ENCODE results near the gene TRIM67.

The TRIM67 gene

DNA sequence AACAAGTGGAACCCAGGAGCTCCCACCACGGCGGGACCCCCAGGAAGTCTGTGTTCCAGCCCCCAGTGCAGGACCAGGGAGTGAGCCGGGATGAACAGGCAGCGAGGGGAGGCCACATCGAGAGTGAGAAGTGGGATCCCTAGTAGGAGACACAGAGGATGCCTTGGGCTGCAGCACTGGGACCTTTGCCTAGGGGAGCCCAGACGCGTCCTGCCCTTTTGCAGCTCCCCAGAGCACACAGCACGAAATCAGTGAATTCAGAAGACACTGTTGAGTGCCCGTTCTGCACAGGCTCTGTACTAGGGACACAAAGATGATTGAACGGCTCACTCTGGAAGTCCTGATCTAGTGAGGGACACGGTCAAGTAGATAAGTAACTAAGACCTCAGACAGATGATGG is 23.5 kb downstream of the TRIM67 start:
- FAIRE-seq = no peak

DNA sequence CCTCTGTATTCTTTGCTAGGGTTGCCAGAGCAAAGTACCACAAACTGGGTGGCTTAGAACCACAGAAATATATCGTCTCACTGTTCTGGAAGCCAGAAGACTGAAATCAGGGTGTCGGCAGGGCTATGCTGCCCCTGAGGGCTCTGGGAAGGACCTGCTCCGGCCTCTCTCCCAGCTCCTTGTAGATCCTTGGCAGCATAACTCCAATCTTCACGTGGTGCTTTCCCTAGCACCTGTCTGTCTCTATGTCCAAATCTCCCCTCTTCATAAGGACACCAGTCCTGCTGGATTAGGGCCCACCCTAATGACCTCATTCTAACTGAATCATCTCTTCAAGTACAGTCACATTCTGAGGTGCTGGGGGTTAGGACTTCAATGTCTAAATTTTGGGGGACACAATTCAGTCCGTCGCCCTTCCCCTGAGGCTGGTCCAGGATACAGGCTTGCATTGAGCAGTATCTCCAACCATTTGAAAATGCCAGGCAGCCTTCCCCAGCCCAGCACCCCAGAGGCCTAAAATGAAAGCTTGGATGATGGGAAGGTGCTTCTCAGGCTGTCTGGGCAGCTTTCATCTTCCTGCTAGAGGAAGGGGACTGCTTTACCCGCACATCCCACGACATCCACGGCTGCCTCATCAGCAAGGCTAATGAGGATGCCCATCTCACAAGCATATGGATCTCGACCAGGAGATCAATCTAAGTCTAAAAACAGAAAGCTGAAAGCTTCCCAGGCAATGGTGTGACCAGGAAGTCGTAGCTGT is 24.7 kb downstream of the TRIM67 start:
- no peak for FAIRE-seq

- no peak for FAIRE-seq
These were observed 25.7 kb downstream of the TRIM67 start for GRCh38 chr1:231187571-231187970.

DNA sequence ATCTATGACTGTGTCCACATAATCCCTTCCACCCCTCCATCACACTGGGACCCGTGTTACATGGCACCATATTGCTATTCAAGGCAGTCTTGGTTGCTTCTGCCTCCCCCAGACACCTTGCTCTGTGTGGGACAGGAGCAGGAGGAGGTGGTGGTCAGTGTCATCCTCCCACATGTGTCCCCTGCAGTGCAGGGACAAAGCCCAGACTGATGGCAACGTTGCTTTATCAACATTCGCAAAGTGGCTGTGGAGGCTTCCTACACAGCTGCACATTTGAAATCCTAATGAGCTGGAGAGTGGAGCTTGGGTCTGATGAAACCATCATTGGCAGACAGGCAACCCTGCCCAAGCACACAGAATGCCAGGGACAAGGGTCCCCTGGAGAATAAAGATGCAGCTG is 26.2 kb downstream of the TRIM67 start:
- FAIRE-seq = no peak

DNA sequence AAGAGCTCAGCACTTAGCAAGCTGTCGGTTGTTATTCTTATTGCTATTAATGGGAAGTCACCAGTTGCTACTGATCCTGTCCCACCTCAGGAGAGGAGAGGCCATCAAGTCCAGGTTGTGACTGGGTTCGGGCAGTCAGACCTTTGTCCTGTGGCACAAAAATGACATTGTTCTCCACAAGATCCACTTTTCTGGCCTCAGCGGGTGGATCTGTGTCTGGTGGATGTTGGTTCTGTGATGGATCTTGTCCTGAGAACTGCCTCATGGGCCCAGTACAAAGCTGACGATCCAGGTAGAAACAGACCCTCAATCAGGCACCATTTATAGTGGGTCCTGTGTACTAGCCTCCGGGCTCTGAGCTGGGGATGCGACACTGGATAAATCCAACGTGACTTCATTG is 26.9 kb downstream of the TRIM67 start:
- FAIRE-seq = no peak

DNA sequence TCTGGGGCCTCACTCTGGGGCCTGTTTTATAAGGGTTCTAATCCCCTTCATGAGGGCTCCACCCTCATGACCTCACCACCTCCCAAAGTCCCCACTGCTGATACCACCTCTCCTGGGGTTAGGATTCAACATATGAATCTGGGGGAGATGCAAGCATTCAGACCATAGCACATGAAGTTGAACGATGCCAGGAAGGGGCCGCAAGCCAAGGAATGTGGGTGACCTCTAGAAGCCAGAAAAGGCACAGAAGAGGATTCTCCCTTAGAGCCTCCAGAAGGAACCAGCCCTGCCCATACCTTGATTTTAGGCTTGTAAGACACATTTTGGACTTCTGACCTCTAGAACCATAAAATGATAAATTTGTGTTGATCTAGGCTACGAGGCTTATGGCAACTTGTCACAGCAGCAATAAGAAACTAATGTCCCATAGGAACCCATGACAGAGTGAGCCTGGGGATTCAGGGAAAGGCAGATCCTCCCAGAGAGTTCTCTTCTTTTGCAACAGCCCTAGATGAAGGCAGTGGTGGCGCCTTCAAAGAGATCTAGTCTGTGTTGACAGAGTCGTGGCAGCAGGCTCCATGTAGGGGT is 27.9 kb downstream of the TRIM67 start:
- no peak for FAIRE-seq

DNA sequence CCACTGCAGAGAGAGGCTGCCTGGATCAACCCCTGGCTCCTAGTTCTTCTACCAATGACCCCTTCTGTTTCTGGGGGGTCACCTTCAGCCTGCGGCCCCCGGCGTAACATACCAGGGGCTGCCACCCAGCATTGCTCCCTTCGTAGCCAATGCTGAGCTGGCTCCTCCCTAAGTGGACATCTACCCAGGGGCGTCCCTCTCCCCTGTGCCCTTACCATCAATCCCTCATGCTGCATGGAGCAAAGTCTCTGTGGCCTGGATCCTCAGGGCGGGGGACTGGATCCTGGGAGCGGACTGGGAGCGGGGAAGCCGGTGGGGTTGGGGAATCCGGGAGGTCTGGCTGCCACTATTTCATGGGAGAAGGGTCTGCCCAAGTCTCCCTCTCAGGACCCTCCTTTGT is 28.6 kb downstream of the TRIM67 start:
- no peak for FAIRE-seq

- FAIRE-seq = no peak
These were observed 30.8 kb downstream of the TRIM67 start for GRCh38 chr1:231192620-231193163.

GRCh38 chr1:231193710-231194340 is 32.0 kb downstream of the TRIM67 start:
- no peak for FAIRE-seq

GRCh38 chr1:231194476-231194842 is 32.6 kb downstream of the TRIM67 start:
- FAIRE-seq = no peak

DNA sequence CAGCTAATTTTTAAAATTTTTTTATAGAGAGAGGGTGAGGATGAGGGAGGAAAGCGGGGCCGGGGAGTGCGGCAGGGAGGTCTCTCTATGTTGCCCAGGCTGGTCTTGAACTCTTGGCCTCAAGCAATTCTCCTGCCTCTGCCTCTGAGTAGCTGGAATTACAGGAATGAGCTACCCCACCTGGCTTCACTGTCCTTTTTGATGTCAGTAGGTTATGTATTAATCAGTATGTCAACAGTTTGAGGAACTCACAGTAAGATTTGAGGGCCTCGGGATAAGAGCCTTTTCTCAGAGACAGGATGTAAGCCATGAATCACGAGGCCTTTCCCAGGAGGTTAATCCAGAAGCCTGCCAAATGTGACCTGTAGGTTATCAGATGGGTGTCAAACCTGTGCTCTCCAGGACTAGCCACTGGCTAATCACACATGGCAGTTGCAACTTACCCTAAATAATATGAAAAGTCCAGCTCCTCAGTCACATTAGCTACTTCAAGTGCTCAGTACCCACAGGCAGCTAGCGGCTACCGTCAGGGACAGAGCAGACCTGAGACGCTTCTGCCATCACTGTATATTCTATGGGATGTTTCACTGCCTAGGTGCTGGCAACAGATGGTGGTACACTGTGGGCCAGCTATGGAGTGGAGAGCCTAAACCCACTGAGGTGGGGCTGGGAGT is 33.1 kb downstream of the TRIM67 start:
- FAIRE-seq = no peak

- FAIRE-seq = no peak
These were observed 34.4 kb downstream of the TRIM67 start for GRCh38 chr1:231196307-231196706.

GRCh38 chr1:231196728-231197127 is 34.9 kb downstream of the TRIM67 start:
- no peak for FAIRE-seq

DNA sequence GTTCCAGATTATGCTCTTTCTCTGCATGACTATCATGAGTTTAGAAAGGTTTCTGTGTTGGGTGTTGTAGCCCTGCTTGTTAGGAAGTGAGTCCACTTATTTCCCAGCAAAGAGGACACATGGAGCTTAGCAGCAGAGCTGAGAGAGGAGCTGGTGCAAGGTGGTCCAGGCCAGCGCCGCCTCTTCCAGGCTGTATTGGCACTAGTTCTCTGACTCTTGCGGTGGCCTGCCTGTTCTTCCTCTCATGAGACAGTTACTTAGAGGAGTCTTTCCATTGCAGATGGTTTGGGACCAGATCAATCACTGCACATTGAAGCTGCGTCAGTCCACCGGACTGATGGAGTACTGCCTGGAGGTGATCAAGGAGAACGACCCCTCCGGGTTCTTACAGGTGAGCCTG is 38.0 kb downstream of the TRIM67 start:
- no peak for FAIRE-seq

DNA sequence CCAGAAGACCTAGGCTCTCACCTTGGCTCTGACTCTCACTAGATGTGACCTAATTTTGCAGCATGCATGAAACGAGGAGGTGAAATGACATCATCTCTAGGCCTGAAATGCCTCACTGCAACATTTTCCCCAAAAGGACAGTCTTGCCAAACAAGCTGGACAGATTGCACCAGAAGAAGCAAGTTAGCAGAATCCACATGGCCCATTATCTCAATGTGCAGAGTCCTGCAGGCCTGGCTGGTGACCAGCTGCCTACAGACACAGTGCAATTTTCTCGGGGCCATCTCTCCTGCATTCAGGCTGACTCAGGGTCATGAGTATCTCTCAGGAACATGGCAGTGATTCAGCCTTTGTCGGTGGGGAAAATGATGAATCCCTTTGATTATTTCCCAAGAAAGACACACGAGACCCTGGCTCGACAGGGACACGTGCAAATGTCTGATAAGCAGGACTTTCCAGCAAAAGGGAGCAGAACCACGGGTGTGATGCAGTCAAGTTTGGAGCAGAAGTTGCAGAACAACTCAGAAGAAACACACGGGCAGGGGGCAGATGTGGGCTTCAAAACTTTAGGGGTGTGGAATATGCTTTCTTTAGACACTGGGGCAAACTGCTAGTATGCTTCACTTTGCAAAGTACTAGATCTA is 38.7 kb downstream of the TRIM67 start:
- FAIRE-seq = no peak

DNA sequence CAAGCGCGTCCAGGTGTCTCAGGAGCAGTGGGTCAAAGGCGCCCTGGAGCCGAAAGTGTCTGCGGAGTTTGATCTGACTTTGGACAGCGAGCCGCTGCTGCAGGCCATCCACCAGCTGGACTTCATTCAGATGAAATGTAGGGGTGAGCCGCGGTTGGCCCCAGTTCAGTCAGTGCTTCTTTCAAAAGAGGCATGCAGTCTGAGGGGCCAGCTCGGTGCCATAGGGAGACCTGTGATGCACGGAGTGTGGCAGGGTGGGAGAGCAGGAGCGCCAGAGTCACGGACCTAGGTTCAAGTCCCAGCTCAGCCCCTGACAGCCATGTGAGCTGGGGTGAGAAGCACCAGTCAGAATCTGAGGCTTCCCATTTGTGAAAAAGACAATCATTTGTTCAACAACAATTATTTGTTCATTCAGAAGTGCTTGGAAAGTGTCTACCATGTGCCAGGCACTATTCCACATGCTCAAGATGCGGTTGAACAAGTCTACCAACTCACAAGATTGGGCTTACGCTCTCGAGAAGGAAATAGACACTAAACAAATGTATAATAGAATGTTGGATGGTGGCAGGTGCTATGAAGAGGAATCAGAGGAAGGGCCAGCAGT is 39.6 kb downstream of the TRIM67 start:
- FAIRE-seq = no peak

DNA sequence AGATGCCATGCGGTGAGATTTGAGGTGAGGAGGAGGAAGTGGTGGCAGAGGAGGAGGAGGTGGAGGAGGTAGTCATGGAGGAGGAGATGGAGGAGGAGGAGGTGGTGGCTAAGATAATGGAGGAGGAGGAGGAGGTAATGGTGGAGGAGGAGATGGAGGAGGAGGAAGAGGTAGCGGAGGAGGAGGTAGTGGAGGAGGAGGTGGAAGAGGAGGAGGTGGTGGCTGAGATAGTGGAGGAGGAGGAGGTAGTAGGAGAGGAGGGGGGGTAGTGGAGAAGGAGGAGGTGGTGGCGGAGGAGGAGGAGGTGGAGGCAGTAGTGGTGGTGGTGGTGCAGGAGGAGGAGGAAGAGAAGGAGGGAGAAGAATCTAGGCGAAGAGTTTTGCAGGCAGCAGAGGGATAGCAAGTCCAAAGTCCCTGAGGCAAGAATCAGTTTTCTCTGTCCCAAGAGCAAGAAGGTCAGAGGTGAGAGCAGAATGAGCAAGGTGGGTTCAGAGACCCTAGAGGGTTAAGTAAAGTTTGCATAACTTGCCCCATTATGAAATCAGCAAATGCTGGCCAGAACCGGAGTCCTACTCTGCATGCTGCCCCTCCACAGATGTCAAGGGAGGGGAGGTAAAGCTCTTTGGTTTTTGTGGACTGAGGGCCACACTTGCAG is 40.2 kb downstream of the TRIM67 start:
- FAIRE-seq = no peak

- no peak for FAIRE-seq
These were observed 41.6 kb downstream of the TRIM67 start for GRCh38 chr1:231203259-231204057.

DNA sequence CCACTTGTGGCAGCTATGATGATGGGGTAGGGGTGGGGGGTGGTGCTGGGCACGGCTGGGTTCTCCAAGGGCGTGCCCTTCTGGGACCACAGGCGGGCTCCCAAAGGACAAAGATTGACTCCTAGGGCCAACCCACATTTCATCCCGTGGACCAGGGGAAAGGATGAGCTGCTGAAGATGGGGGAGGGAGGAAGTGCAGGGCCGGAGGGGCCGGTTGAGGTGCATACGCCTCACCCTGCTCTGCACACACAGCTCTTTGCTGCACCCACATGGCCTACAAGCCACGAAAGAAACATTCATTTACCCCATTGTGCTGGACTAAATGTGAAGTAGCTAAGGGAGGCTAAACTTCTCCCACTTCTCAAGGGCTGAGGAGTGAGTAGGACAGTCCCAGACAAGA is 45.0 kb downstream of the TRIM67 start:
- no peak for FAIRE-seq

GRCh38 chr1:231207437-231207836 is 45.6 kb downstream of the TRIM67 start:
- FAIRE-seq = no peak

DNA sequence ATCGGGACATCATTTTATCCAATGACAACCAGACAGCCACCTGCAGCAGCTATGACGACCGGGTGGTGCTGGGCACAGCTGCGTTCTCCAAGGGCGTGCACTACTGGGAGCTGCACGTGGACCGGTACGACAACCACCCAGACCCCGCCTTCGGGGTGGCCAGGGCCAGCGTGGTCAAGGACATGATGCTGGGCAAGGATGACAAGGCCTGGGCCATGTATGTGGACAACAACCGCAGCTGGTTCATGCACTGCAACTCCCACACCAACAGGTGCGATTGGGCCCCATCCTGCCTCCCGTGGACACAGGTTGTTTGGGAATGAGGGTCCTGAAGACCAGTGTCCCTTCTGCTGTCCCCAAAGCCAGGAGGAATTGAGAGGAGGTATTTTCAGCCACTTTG is 47.1 kb downstream of the TRIM67 start:
- no peak for FAIRE-seq

Data from islet of Langerhans (tissue), 1 donor.